ENCODE measurements around the gene CETN3.

- no peak for TF ChIP-seq CTCF (IDR thresholded peaks at IDR 0.05)
- TF ChIP-seq POLR2A (IDR thresholded peaks at IDR 0.05): no peak
Observed at GRCh38 chr5:90406466-90406865, 3.1 kb downstream of the CETN3 start.

Measured in uterus (tissue), 2 donors.